H1 (cell line): Measurements from ENCODE around the gene MOCS3. TPM values are rescaled to one million over a fixed set of nuclear protein-coding genes. Genes with fewer than 3 reads are reported as not detected.

Source experiments
- CTCF ChIA-PET: fragments of 300-600 bp; sonication (Branson Sonifier 250); formaldehyde crosslinking; loops from one replicate; lab custom pipeline; 2021; ENCODE audit not compliant: partially characterized antibody; lab: Charles Lee
- POLR2A ChIA-PET: fragments of 300-600 bp; sonication (Branson Sonifier 250); formaldehyde crosslinking; loops from one replicate; lab custom pipeline; 2021; ENCODE audit warnings: inconsistent platforms; ENCODE audit not compliant: partially characterized antibody; lab: Charles Lee
- DNase-seq, 2 experiments: peaks; one replicate each; pipeline versions ENCODE4 v3.0.0 to v3.0.0-alpha.2; 2010 to 2022; ENCODE audit warnings: low spot score in 2 of 2, low read depth in 1 of 2, mixed read lengths in 1 of 2
- FAIRE-seq: peaks from 2 replicates; lab custom pipeline; 2011; peaks lifted over from hg19 to GRCh38; lab: Jason Lieb, UNC
- H2AFZ ChIP-seq: 2 replicates; pipeline ENCODE4 v1.8.1; 2012; ENCODE audit warnings: low read length, inconsistent platforms
- H2AK5ac ChIP-seq: 2 replicates; pipeline ENCODE4 v1.6.1; 2013; ENCODE audit warnings: low read depth, low read length
- H2BK120ac ChIP-seq: replicated peaks from 2 replicates; pipeline ENCODE3; 2013; ENCODE audit warnings: low read depth, low read length, inconsistent platforms
- H2BK12ac ChIP-seq: 2 replicates; pipeline ENCODE4 v1.6.1; 2013; ENCODE audit warnings: low read depth, low read length
- H2BK15ac ChIP-seq: 2 replicates; pipeline ENCODE4 v1.6.1; 2013; ENCODE audit warnings: low read length
- H2BK20ac ChIP-seq: 2 replicates; pipeline ENCODE4 v1.6.1; 2013; ENCODE audit warnings: low read length
- H2BK5ac ChIP-seq: 2 replicates; pipeline ENCODE4 v1.6.1; 2013; ENCODE audit warnings: low read depth, low read length
- H3K14ac ChIP-seq: 2 replicates; pipeline ENCODE4 v1.6.1; 2013; ENCODE audit warnings: inconsistent platforms; ENCODE audit not compliant: insufficient read length
- H3K18ac ChIP-seq: 2 replicates; pipeline ENCODE4 v1.6.1; 2013; ENCODE audit warnings: low read length; ENCODE audit errors: extremely low read depth
- H3K23ac ChIP-seq: 2 replicates; pipeline ENCODE4 v1.6.1; 2013; ENCODE audit warnings: inconsistent platforms; ENCODE audit not compliant: insufficient read length
- H3K23me2 ChIP-seq: 2 replicates; pipeline ENCODE4 v1.6.1; 2013; ENCODE audit warnings: low read depth, low read length
- H3K27ac ChIP-seq: 2 replicates; pipeline ENCODE4 v1.6.1; 2011; ENCODE audit warnings: low read depth, low read length, inconsistent platforms
- H3K27me3 ChIP-seq, 4 experiments: replicated peaks in 1 of 4; 1 replicate in 1 of 4; 2 replicates in 3 of 4; pipeline versions ENCODE4 v1.6.1 to v1.8.1; 2011 to 2013; ENCODE audit warnings: low read length in 3 of 4, mild to moderate bottlenecking in 3 of 4, inconsistent platforms in 2 of 4, mixed read lengths in 2 of 4, moderate library complexity in 1 of 4; ENCODE audit not compliant: control insufficient read depth in 3 of 4, insufficient read depth in 3 of 4; ENCODE audit errors: extremely low read depth in 1 of 4
- H3K36me3 ChIP-seq, 4 experiments: 2 replicates each; pipeline versions ENCODE4 v1.6.1 to v1.8.1; 2011 to 2013; ENCODE audit warnings: mild to moderate bottlenecking in 4 of 4, low read length in 3 of 4, moderate library complexity in 2 of 4, control low read depth in 1 of 4, inconsistent platforms in 1 of 4; ENCODE audit not compliant: insufficient read depth in 4 of 4, control insufficient read depth in 2 of 4
- H3K4ac ChIP-seq: replicated peaks from 2 replicates; pipeline ENCODE3; 2013; ENCODE audit warnings: low read length, low read depth, mixed read lengths, inconsistent platforms; ENCODE audit not compliant: insufficient read length
- H3K4me1 ChIP-seq, 4 experiments: replicated peaks in 1 of 4; 1 replicate in 1 of 4; 2 replicates in 3 of 4; pipeline versions ENCODE4 v1.6.1 to v1.8.1; 2011 to 2013; ENCODE audit warnings: low read length in 3 of 4, inconsistent platforms in 2 of 4, mixed read lengths in 1 of 4; ENCODE audit not compliant: insufficient read depth in 4 of 4, control insufficient read depth in 3 of 4
- H3K4me2 ChIP-seq, 2 experiments: 2 replicates each; pipeline versions ENCODE4 v1.6.1 to v1.8.1; 2011 to 2013; ENCODE audit warnings: low read depth in 2 of 2, low read length in 2 of 2, control low read depth in 1 of 2, inconsistent platforms in 1 of 2, mild to moderate bottlenecking in 1 of 2; ENCODE audit not compliant: insufficient read depth in 1 of 2
- H3K4me3 ChIP-seq, 4 experiments: fragments of 200-600, 300-600 bp in 1 of 4; sonication (generic), shearing (Covaris generic), sonication (Bioruptor Twin) in 1 of 4; 2 replicates each; pipeline versions ENCODE4 v1.5.1 to v1.8.1; 2011 to 2016; ENCODE audit warnings: low read length in 4 of 4, low read depth in 3 of 4, control low read depth in 2 of 4, inconsistent platforms in 2 of 4, mild to moderate bottlenecking in 2 of 4, mixed read lengths in 1 of 4, moderate library complexity in 1 of 4; ENCODE audit not compliant: insufficient read depth in 2 of 4; ENCODE audit errors: extremely low read depth in 1 of 4
- H3K56ac ChIP-seq: replicated peaks from 2 replicates; pipeline ENCODE3; 2013; ENCODE audit warnings: low read depth, mild to moderate bottlenecking, mixed read lengths, low read length, inconsistent platforms; ENCODE audit not compliant: insufficient read length
- H3K79me1 ChIP-seq: 2 replicates; pipeline ENCODE4 v1.6.1; 2013; ENCODE audit warnings: low read depth, low read length, control low read depth
- H3K79me2 ChIP-seq, 2 experiments: 2 replicates each; pipeline versions ENCODE4 v1.6.1 to v1.8.1; 2012 to 2013; ENCODE audit warnings: low read length in 2 of 2, mild to moderate bottlenecking in 2 of 2, inconsistent platforms in 1 of 2; ENCODE audit not compliant: insufficient read depth in 2 of 2, control insufficient read depth in 1 of 2
- H3K9ac ChIP-seq, 4 experiments: replicated peaks in 1 of 4; 1 replicate in 1 of 4; 2 replicates in 3 of 4; pipeline versions ENCODE4 v1.6.1 to v1.8.1; 2011 to 2013; ENCODE audit warnings: low read depth in 3 of 4, low read length in 3 of 4, control low read depth in 2 of 4, mild to moderate bottlenecking in 2 of 4, moderate library complexity in 2 of 4, inconsistent platforms in 1 of 4; ENCODE audit errors: extremely low read depth in 1 of 4
- H3K9me3 ChIP-seq, 2 experiments: 2 replicates each; pipeline versions ENCODE4 v1.6.1 to v1.8.1; 2012 to 2013; ENCODE audit warnings: mild to moderate bottlenecking in 2 of 2, moderate library complexity in 2 of 2, control low read depth in 1 of 2, inconsistent platforms in 1 of 2, low read depth in 1 of 2, low read length in 1 of 2, mixed read lengths in 1 of 2; ENCODE audit not compliant: insufficient read depth in 2 of 2
- H4K20me1 ChIP-seq, 2 experiments: replicated peaks in 1 of 2; 2 replicates each; pipeline versions ENCODE3 to v1.8.1; 2011 to 2013; ENCODE audit warnings: inconsistent platforms in 2 of 2, low read length in 2 of 2, mild to moderate bottlenecking in 1 of 2; ENCODE audit not compliant: insufficient read depth in 2 of 2, control insufficient read depth in 1 of 2
- H4K5ac ChIP-seq: 2 replicates; pipeline ENCODE4 v1.6.1; 2013; ENCODE audit warnings: low read length, low read depth, mixed read lengths, inconsistent platforms; ENCODE audit not compliant: insufficient read length
- H4K8ac ChIP-seq: 2 replicates; pipeline ENCODE4 v1.8.0; 2013; ENCODE audit warnings: mild to moderate bottlenecking, moderate library complexity, low read length, inconsistent platforms; ENCODE audit not compliant: insufficient read depth; ENCODE audit errors: extremely low read depth
- H4K91ac ChIP-seq: replicated peaks from 2 replicates; pipeline ENCODE3; 2013; ENCODE audit warnings: low read length, mixed read lengths, inconsistent platforms; ENCODE audit not compliant: insufficient read length
- BCL11A ChIP-seq, 2 experiments: IDR thresholded peaks; one replicate each; pipeline ENCODE4 v1.6.1; 2011; ENCODE audit warnings: low read depth in 2 of 2, low read length in 2 of 2, mild to moderate bottlenecking in 2 of 2
- CHD1 ChIP-seq: IDR thresholded peaks from 2 replicates; pipeline ENCODE4 v1.6.1; 2012; ENCODE audit warnings: low read depth, low read length, improper control_type of control experiment
- CTBP2 ChIP-seq: IDR thresholded peaks from 2 replicates; pipeline ENCODE4 v1.7.0; 2011; ENCODE audit warnings: borderline replicate concordance, mild to moderate bottlenecking, moderate library complexity, mixed read lengths, low read length; ENCODE audit not compliant: insufficient read depth, insufficient read length
- EP300 ChIP-seq, 2 experiments: IDR thresholded peaks; 1 replicate in 1 of 2; 2 replicates in 1 of 2; pipeline ENCODE4 v1.6.1; 2011 to 2012; ENCODE audit warnings: low read depth in 2 of 2, low read length in 2 of 2, mild to moderate bottlenecking in 2 of 2, borderline replicate concordance in 1 of 2, inconsistent platforms in 1 of 2, moderate library complexity in 1 of 2
- KDM1A ChIP-seq: fragments of 200-600, 300-600 bp; sonication (generic); IDR thresholded peaks from 2 replicates; pipeline ENCODE4 v1.7.1; 2016; ENCODE audit warnings: mild to moderate bottlenecking, low read length, borderline replicate concordance
- KDM4A ChIP-seq: IDR thresholded peaks from one replicate; pipeline ENCODE4 v1.7.1; 2012; ENCODE audit warnings: low read depth, mild to moderate bottlenecking, moderate library complexity, low read length, inconsistent platforms; ENCODE audit not compliant: severe bottlenecking
- PHF8 ChIP-seq: fragments of 200-600 bp; sonication (generic); conservative IDR thresholded peaks from 2 replicates; pipeline ENCODE4 v1.7.1; 2012; ENCODE audit warnings: low read depth, mild to moderate bottlenecking, inconsistent platforms, low read length, moderate library complexity
- POU5F1 ChIP-seq: IDR thresholded peaks from 2 replicates; pipeline ENCODE4 v1.6.1; 2011; ENCODE audit warnings: low read depth, mild to moderate bottlenecking, low read length, moderate library complexity
- RBBP5 ChIP-seq: IDR thresholded peaks from 2 replicates; pipeline ENCODE4 v1.7.1; 2012; ENCODE audit warnings: low read depth, mild to moderate bottlenecking, inconsistent platforms, low read length, moderate library complexity, borderline replicate concordance
- RNF2 ChIP-seq: fragments of 200-900, 300-1000 bp; sonication (generic); IDR thresholded peaks from 2 replicates; pipeline ENCODE4 v1.7.1; 2016; ENCODE audit warnings: borderline replicate concordance, low read depth, mild to moderate bottlenecking, antibody characterized with exemption, low read length; ENCODE audit not compliant: poor library complexity, severe bottlenecking; ENCODE audit errors: missing control alignments
- SIX5 ChIP-seq: IDR thresholded peaks from 2 replicates; pipeline ENCODE4 v1.6.1; 2011; ENCODE audit warnings: mild to moderate bottlenecking, low read depth, low read length
- SP1 ChIP-seq: IDR thresholded peaks from 2 replicates; pipeline ENCODE4 v1.6.1; 2011; ENCODE audit warnings: low read depth, low read length
- SRF ChIP-seq: IDR thresholded peaks from 2 replicates; pipeline ENCODE4 v1.6.1; 2011; ENCODE audit warnings: mild to moderate bottlenecking, low read depth, low read length, moderate library complexity
- SUZ12 ChIP-seq: fragments of 200-600 bp; sonication (generic); IDR thresholded peaks from 2 replicates; pipeline ENCODE4 v1.6.1; 2012; ENCODE audit warnings: mild to moderate bottlenecking, inconsistent platforms, low read length, moderate library complexity, mixed read lengths
- polyA plus RNA-seq, 7 experiments: library from polyadenylated mRNA; depleted of rRNA in 3 of 7; stranded (reverse) in 5 of 7; unstranded in 2 of 7; fragments of >200 nt in 5 of 7; fragments of 200-250 nt in 2 of 7; gene quantifications; 1 replicate in 5 of 7; 2 replicates in 1 of 7; 4 replicates in 1 of 7; pipeline versions ENCODE4 v1.2.1 to v1.2.3, GENCODE V29; 2011 to 2013; ENCODE audit warnings: missing spikeins in 2 of 7, mixed read lengths in 2 of 7
- total RNA-seq: library from RNA; stranded (reverse); fragmentation: NEBNext Ultra II Directional; extraction: Animal tissue kit (Norgen Biotek cat#: 25700); gene quantifications from 2 replicates; pipeline ENCODE4 v1.2.1, GENCODE V29; 2021

The MOCS3 gene
- total and polyA plus RNA-seq, 2 of the 8 experiments (the other 6 are each of a cell fraction or from before 2014, with no cell fraction given) = 6.2 to 6.3 TPM

GRCh38 chr20:50920997-50921396, 37.6 kb upstream of the MOCS3 start:
- no peak overlapping the region for H3K9ac ChIP-seq
- H2BK5ac ChIP-seq = no peak overlapping the region
- H3K4ac ChIP-seq = no peak overlapping the region
- no peak overlapping the region for H3K56ac ChIP-seq
- no peak overlapping the region for H3K23ac ChIP-seq
- no peak overlapping the region for H2BK12ac ChIP-seq
- DNase-seq (no peak), FAIRE-seq (no peak)
- H2AFZ ChIP-seq = no peak overlapping the region
- H3K4me1 ChIP-seq = peaks cover 0 to 15% (median 6%) of the 10 kb centered on the region in 4 experiments; a peak in 4 of 7 replicates
- H3K18ac ChIP-seq = no peak overlapping the region
- no peak overlapping the region for H3K14ac ChIP-seq
- H3K23me2 ChIP-seq = no peaks in the 10 kb centered on the region
- no peak overlapping the region for H2BK15ac ChIP-seq
- peaks cover 75 to 100% of the 10 kb centered on the region in 2 experiments for H3K79me2 ChIP-seq
- no peak overlapping the region for H3K4me3 ChIP-seq
- peaks cover 2% of the 10 kb centered on the region; the same call in 1 of the 2 replicates for H3K79me1 ChIP-seq
- H2BK120ac ChIP-seq = no peak overlapping the region
- H3K27me3 ChIP-seq = no peaks in the 10 kb centered on the region
- H4K8ac ChIP-seq = no peak overlapping the region
- no peaks in the 10 kb centered on the region for H3K9me3 ChIP-seq
- peaks cover 0 to 44% (median 5%) of the 10 kb centered on the region in 4 experiments; a peak in 6 of 8 replicates for H3K36me3 ChIP-seq
- POLR2A ChIA-PET = interaction anchor here (0.8 to 13.9 kb wide), 6 partner anchors 9 to 36 kb away, joined by 3 to 206 read pairs (median 4); partner anchors contain the start of gene ADNP
- no peak overlapping the region for H3K4me2 ChIP-seq
- H3K27ac ChIP-seq = no peak overlapping the region
- no peak overlapping the region for H2BK20ac ChIP-seq
- CTCF ChIA-PET = interaction anchor here (1.0 to 2.5 kb wide), 6 partner anchors 8 to 128 kb away, joined by 3 to 12 read pairs (median 6); partner anchors contain the start of genes ADNP and BCAS4
- no peak overlapping the region for H2AK5ac ChIP-seq
- H4K91ac ChIP-seq = no peak overlapping the region
- no peak overlapping the region for H4K5ac ChIP-seq
- peaks cover 50 to 62% of the 10 kb centered on the region in 2 experiments for H4K20me1 ChIP-seq
- TF ChIP-seq RBBP5 = no peak
- no peak for TF ChIP-seq EP300 (IDR thresholded peaks at IDR 0.05; ENCODE audit: borderline replicate concordance in 1 of 2, low read depth in 2 of 2, low read length in 2 of 2)
- TF ChIP-seq SP1 = no peak
- no peak for TF ChIP-seq BCL11A (IDR thresholded peaks at IDR 0.05; ENCODE audit: low read depth in 2 of 2, low read length in 2 of 2)
- no peak for TF ChIP-seq RNF2
- no peak for TF ChIP-seq KDM1A
- TF ChIP-seq CTBP2 = no peak
- TF ChIP-seq PHF8 = no peak
- TF ChIP-seq SRF = no peak
- TF ChIP-seq KDM4A = no peak
- no peak for TF ChIP-seq SIX5
- no peak for TF ChIP-seq CHD1
- no peak for TF ChIP-seq POU5F1
- no peak for TF ChIP-seq SUZ12
